GM18907 (cell line): Measurements from ENCODE around the gene DUSP8.
A peak's percentile ranks its signal among the peaks of the same experiment; 100 is the strongest.
"Not testable (repeated sequence)": the region's sequence is repeated elsewhere in the genome, so short reads cannot be mapped to it uniquely, and the experiment has no call there.

Source experiments
- ATAC-seq: cut with Tn5 transposase; IDR thresholded peaks from one replicate; pipeline ENCODE4 v1.9.1; 2021; ENCODE audit warnings: mild to moderate bottlenecking, moderate library complexity; ENCODE audit not compliant: unreplicated experiment

The DUSP8 gene

GRCh38 chr11:1589191-1589963 is 17.3 kb upstream of the DUSP8 start:
- ATAC-seq: not testable (repeated sequence)

- ATAC-seq: no peak
Observed at GRCh38 chr11:1586699-1587098, 14.6 kb upstream of the DUSP8 start.

- ATAC-seq: not testable (repeated sequence)
Observed at GRCh38 chr11:1584661-1585370, 12.7 kb upstream of the DUSP8 start, which contains the start of gene KRTAP5-1. Gene KRTAP5-1 (minus strand): TSS chr11:1585283. CDS start chr11:1585249, 34 bp downstream.

GRCh38 chr11:1582909-1583308 is 10.8 kb upstream of the DUSP8 start:
- ATAC-seq: not testable (repeated sequence)

GRCh38 chr11:1581976-1582375 is 9.9 kb upstream of the DUSP8 start:
- no peak for ATAC-seq

GRCh38 chr11:1576825-1577224 is 4.8 kb upstream of the DUSP8 start:
- ATAC-seq: no peak

- not testable (repeated sequence) for ATAC-seq
Observed at GRCh38 chr11:1575756-1576155, 3.7 kb upstream of the DUSP8 start.

- ATAC-seq: no peak
Observed at GRCh38 chr11:1574933-1575242, 2.8 kb upstream of the DUSP8 start.

- peak; percentile 44 for ATAC-seq
Observed at GRCh38 chr11:1574238-1574932, 2.3 kb upstream of the DUSP8 start.

- ATAC-seq: no peak
Observed at GRCh38 chr11:1573903-1574237, 1.8 kb upstream of the DUSP8 start.

GRCh38 chr11:1573077-1573902 is 1.2 kb upstream of the DUSP8 start:
- ATAC-seq: no peak

GRCh38 chr11:1571760-1572196 is 293 bp downstream of the DUSP8 start:
- no peak for ATAC-seq

GRCh38 chr11:1570896-1571759 is 943 bp downstream of the DUSP8 start:
- ATAC-seq: no peak

GRCh38 chr11:1570531-1570895 is 1.6 kb downstream of the DUSP8 start:
- no peak for ATAC-seq

- no peak for ATAC-seq
Observed at GRCh38 chr11:1570001-1570453, 2.0 kb downstream of the DUSP8 start.

GRCh38 chr11:1569251-1569780 is 2.8 kb downstream of the DUSP8 start:
- ATAC-seq: no peak

- no peak for ATAC-seq
Observed at GRCh38 chr11:1568441-1568911, 3.6 kb downstream of the DUSP8 start.

GRCh38 chr11:1567721-1568100 is 4.4 kb downstream of the DUSP8 start:
- ATAC-seq: no peak

- ATAC-seq: no peak
Observed at GRCh38 chr11:1567052-1567720, 4.9 kb downstream of the DUSP8 start.
